ENCODE data around the gene C1RL.

C1RL gene

GRCh38 chr12:7073946-7074345, 35.1 kb downstream of the C1RL start:
- H3K4me3 ChIP-seq (ENCODE audit: low read length) = no peak overlapping the region
- DNase-seq (ENCODE audit: low read depth) = no peak
- TF ChIP-seq CTCF (conservative IDR thresholded peaks at IDR 0.05; ENCODE audit: low read length) = no peak

- no peak for TF ChIP-seq CTCF (conservative IDR thresholded peaks at IDR 0.05; ENCODE audit: low read length)
- DNase-seq (ENCODE audit: low read depth) = no peak
- H3K4me3 ChIP-seq (ENCODE audit: low read length) = no peak overlapping the region
Measured at GRCh38 chr12:7072554-7072953, 36.5 kb downstream of the C1RL start.

- H3K4me3 ChIP-seq (ENCODE audit: low read length) = no peak overlapping the region
- no peak for TF ChIP-seq CTCF (conservative IDR thresholded peaks at IDR 0.05; ENCODE audit: low read length)
- no peak for DNase-seq (ENCODE audit: low read depth)
Measured at GRCh38 chr12:7072035-7072434, 37.0 kb downstream of the C1RL start.

GRCh38 chr12:7069386-7069785, 39.6 kb downstream of the C1RL start:
- no peak for DNase-seq (ENCODE audit: low read depth)
- no peak overlapping the region for H3K4me3 ChIP-seq (ENCODE audit: low read length)
- no peak for TF ChIP-seq CTCF (conservative IDR thresholded peaks at IDR 0.05; ENCODE audit: low read length)

GRCh38 chr12:7068994-7069346, 40.0 kb downstream of the C1RL start:
- no peak overlapping the region for H3K4me3 ChIP-seq (ENCODE audit: low read length)
- DNase-seq (ENCODE audit: low read depth) = no peak
- no peak for TF ChIP-seq CTCF (conservative IDR thresholded peaks at IDR 0.05; ENCODE audit: low read length)

- no peak for TF ChIP-seq CTCF (conservative IDR thresholded peaks at IDR 0.05; ENCODE audit: low read length)
- DNase-seq (ENCODE audit: low read depth) = no peak
- H3K4me3 ChIP-seq (ENCODE audit: low read length) = no peak overlapping the region
Measured at GRCh38 chr12:7068240-7068993, 40.6 kb downstream of the C1RL start.

- no peak for TF ChIP-seq CTCF (conservative IDR thresholded peaks at IDR 0.05; ENCODE audit: low read length)
- H3K4me3 ChIP-seq (ENCODE audit: low read length) = no peak overlapping the region
- no peak for DNase-seq (ENCODE audit: low read depth)
Measured at GRCh38 chr12:7067096-7067495, 41.9 kb downstream of the C1RL start.
